HepG2 (cell line): ENCODE measurements around the gene TCEAL9. TPM values are rescaled to one million over a fixed set of nuclear protein-coding genes. Genes with fewer than 3 reads are reported as not detected.

ENCODE experiments used
- ATAC-seq: fragments of 200-7000 bp; cut with Tn5 transposase; 3 replicates; pipeline ENCODE4 v1.9.1; 2020; ENCODE audit warnings: mild to moderate bottlenecking, moderate library complexity
- BruUV-seq: library from RNA; stranded (reverse); fragments of 400-500 nt; replicated peaks from 2 replicates; lab custom pipeline; 2021; lab: Mats Ljungman, UMichigan
- CTCF ChIA-PET: fragments of 300-600 bp; formaldehyde crosslinking; extraction: SDS; loops from one replicate; lab custom pipeline; 2021; ENCODE audit warnings: low total read pairs, inconsistent platforms, low intra/inter-chr PET ratio; lab: Yijun Ruan, JAX
- POLR2A ChIA-PET: fragments of 350-600 bp; sonication (Branson Sonifier 250); formaldehyde crosslinking; loops from one replicate; lab custom pipeline; 2020; ENCODE audit warnings: antibody characterized with exemption, inconsistent platforms; lab: Yijun Ruan, JAX
- DNase-seq: peaks from one replicate; pipeline ENCODE4 v3.0.0-alpha.2; 2015; ENCODE audit warnings: low spot score
- FAIRE-seq: peaks from 3 replicates; lab custom pipeline; 2011; peaks lifted over from hg19 to GRCh38; lab: Jason Lieb, UNC
- H2AFZ ChIP-seq: one replicate; pipeline ENCODE4 v1.6.1; 2011; ENCODE audit warnings: low read length, inconsistent platforms
- H3K27ac ChIP-seq: fragments of 300-600 bp; 3 replicates; pipeline ENCODE4 v1.8.0; 2011; ENCODE audit warnings: mixed run types, mild to moderate bottlenecking, mixed read lengths, low read length, inconsistent platforms; ENCODE audit not compliant: insufficient read depth; ENCODE audit errors: extremely low read length
- H3K27me3 ChIP-seq, 2 experiments: fragments of 200-600 bp in 1 of 2; 2 replicates in 1 of 2; 3 replicates in 1 of 2; pipeline versions ENCODE4 v1.6.0 to v1.8.0; 2011; ENCODE audit warnings: low read length in 2 of 2, mild to moderate bottlenecking in 2 of 2, moderate library complexity in 2 of 2, inconsistent platforms in 1 of 2; ENCODE audit not compliant: insufficient read depth in 2 of 2, control insufficient read depth in 1 of 2
- H3K36me3 ChIP-seq, 2 experiments: fragments of 200-600 bp in 1 of 2; replicated peaks in 1 of 2; 2 replicates in 1 of 2; 3 replicates in 1 of 2; pipeline versions ENCODE4 v1.5.1 to v1.8.0; 2011; ENCODE audit warnings: low read length in 2 of 2, inconsistent platforms in 1 of 2; ENCODE audit not compliant: insufficient read depth in 2 of 2, control insufficient read depth in 1 of 2
- H3K4me1 ChIP-seq: 2 replicates; pipeline ENCODE4 v1.5.1; 2012; ENCODE audit warnings: low read length, inconsistent platforms; ENCODE audit not compliant: insufficient read depth
- H3K4me2 ChIP-seq: 2 replicates; pipeline ENCODE4 v1.6.0; 2011; ENCODE audit warnings: low read depth, low read length, inconsistent platforms
- H3K4me3 ChIP-seq, 3 experiments: fragments of 200-600 bp in 1 of 3; sonication (generic), shearing (Covaris generic) in 1 of 3; replicated peaks in 1 of 3; 2 replicates each; pipeline ENCODE4 v1.5.1; 2011 to 2016; ENCODE audit warnings: low read length in 3 of 3, inconsistent platforms in 2 of 3, low read depth in 2 of 3, mild to moderate bottlenecking in 2 of 3, control low read depth in 1 of 3, mixed read lengths in 1 of 3; ENCODE audit not compliant: insufficient read depth in 1 of 3
- H3K79me2 ChIP-seq: one replicate; pipeline ENCODE4 v1.6.1; 2011; ENCODE audit warnings: low read length, inconsistent platforms; ENCODE audit not compliant: insufficient read depth
- H3K9ac ChIP-seq: 2 replicates; pipeline ENCODE4 v1.6.0; 2011; ENCODE audit warnings: mild to moderate bottlenecking, low read depth, low read length, inconsistent platforms; ENCODE audit not compliant: insufficient read depth
- H3K9me3 ChIP-seq: 2 replicates; pipeline ENCODE4 v1.5.1; 2012; ENCODE audit warnings: mild to moderate bottlenecking, low read length
- H4K20me1 ChIP-seq: 2 replicates; pipeline ENCODE4 v1.6.0; 2011; ENCODE audit warnings: inconsistent platforms, mild to moderate bottlenecking, low read length, moderate library complexity; ENCODE audit not compliant: insufficient read depth
- MLX ChIP-seq: IDR thresholded peaks from 2 replicates; pipeline ENCODE4 v1.6.1; 2016
- PHF5A ChIP-seq: IDR thresholded peaks from one replicate; pipeline ENCODE4 v1.6.1; 2018; ENCODE audit warnings: low read depth, missing genetic modification reagents; ENCODE audit not compliant: unreplicated experiment
- SAFB2 ChIP-seq: sonication (generic); formaldehyde crosslinking; IDR thresholded peaks from 2 replicates; pipeline ENCODE4 v1.5.1; 2020; ENCODE audit warnings: missing genetic modification reagents, low read depth, mild to moderate bottlenecking, borderline replicate concordance
- ZNF772 ChIP-seq: sonication (generic); formaldehyde crosslinking; IDR thresholded peaks from 2 replicates; pipeline ENCODE4 v1.5.0; 2020; ENCODE audit warnings: mild to moderate bottlenecking, missing genetic modification reagents
- ZSCAN30 ChIP-seq: sonication (generic); formaldehyde crosslinking; IDR thresholded peaks from 2 replicates; pipeline ENCODE4 v1.5.0; 2020; ENCODE audit warnings: mild to moderate bottlenecking, missing genetic modification reagents
- WGBS: methylation state at CpG from one replicate; pipeline ENCODE4 v1.1.6; 2017; ENCODE audit warnings: low lambda C conversion rate; 5-methylcytosine and 5-hydroxymethylcytosine counted together
- in situ Hi-C: cut with HindIII; loops from 2 replicates; pipeline ENCODE4 v1.10.0; 2017; ENCODE audit warnings: low pct_unique_long_range_greater_than_20kb; ENCODE audit not compliant: extremely low pct_ligation_motif_present
- intact Hi-C: fragments of 100-400 bp; cut with micrococcal nuclease; formaldehyde crosslinking; loops from one replicate; pipeline ENCODE4 v1.10.0; 2022; ENCODE audit not compliant: unreplicated experiment
- polyA plus RNA-seq, 8 experiments: library from polyadenylated mRNA; depleted of rRNA in 3 of 8; stranded (reverse) in 7 of 8; unstranded in 1 of 8; fragments of >200 nt; fragmentation: Illumina TruSeq in 4 of 8; extraction: Trizol in 4 of 8; gene quantifications; 2 replicates each; pipeline versions ENCODE4 v1.2.1 to v1.2.3, GENCODE V29; 2011 to 2016; ENCODE audit warnings: low read depth in 4 of 8, missing spikeins in 1 of 8, mixed read lengths in 1 of 8; ENCODE audit not compliant: insufficient read depth in 1 of 8
- total RNA-seq, 5 experiments: library from RNA; depleted of rRNA; stranded (reverse); fragments of >200 nt; fragmentation: Illumina TruSeq; extraction: Trizol; gene quantifications; 2 replicates each; pipeline ENCODE4 v1.2.3, GENCODE V29; 2016; ENCODE audit warnings: low read depth in 1 of 5

The TCEAL9 gene
- total and polyA plus RNA-seq, 2 of the 13 experiments (the other 11 are each of a cell fraction or from before 2014, with no cell fraction given), result 15.8 to 45.8 TPM

- WGBS, result 0% methylated on average over 1 of the region's 1 CpG
- DNase-seq, result no peak
- no TSS peak for BruUV-seq
- no peak for TF ChIP-seq SAFB2 (CRISPR knock-in tag)
- TF ChIP-seq ZNF772 (CRISPR knock-in tag), result no peak
- TF ChIP-seq, all 625 proteins: peak for 0
- intact Hi-C loops, result no loop called here
- no peak for FAIRE-seq
- Histone ChIP-seq H3K4me2 (no peak overlapping the region), H3K9ac (no peak overlapping the region), H4K20me1 (no peaks in the 10 kb centered on the region), H3K9me3 (no peaks in the 10 kb centered on the region), H3K4me1 (0 out of 2 replicates have a peak, but pooled peaks cover 9% of the 10 kb centered on the region), H2AFZ (no peak overlapping the region), H3K36me3 (no peaks in the 10 kb centered on the region), H3K79me2 (no peaks in the 10 kb centered on the region), H3K27ac (no peak overlapping the region), H3K4me3 (no peak overlapping the region), H3K27me3 (no peaks in the 10 kb centered on the region)
- in situ Hi-C loops, result no loop called here
- ATAC-seq, result no peak
- CTCF ChIA-PET, result no interaction called here
- POLR2A ChIA-PET, result no interaction called here
These were observed 43.4 kb downstream of the TCEAL9 start for GRCh38 chrX:103399744-103400143.

- H3K4me3 ChIP-seq, result no peak overlapping the region
- no peaks in the 10 kb centered on the region for H3K36me3 ChIP-seq
- TF ChIP-seq PHF5A (CRISPR knock-in tag), result no peak
- TF ChIP-seq ZSCAN30, result no peak
- TF ChIP-seq MLX, result no peak
- H3K9me3 ChIP-seq, result no peaks in the 10 kb centered on the region
- 0% methylated on average over 1 of the region's 1 CpG for WGBS
- 0 out of 2 replicates have a peak, but pooled peaks cover 9% of the 10 kb centered on the region for H3K4me1 ChIP-seq
- DNase-seq (no peak), ATAC-seq (no peak), FAIRE-seq (no peak)
- intact Hi-C loops (no loop called here), in situ Hi-C loops (no loop called here)
- no peak overlapping the region for H3K9ac ChIP-seq
- no peaks in the 10 kb centered on the region for H3K27me3 ChIP-seq
- no peak overlapping the region for H3K27ac ChIP-seq
- no peaks in the 10 kb centered on the region for H4K20me1 ChIP-seq
- H2AFZ ChIP-seq, result no peak overlapping the region
- no TSS peak for BruUV-seq
- ChIA-PET POLR2A (no interaction called here), CTCF (no interaction called here)
- H3K79me2 ChIP-seq, result no peaks in the 10 kb centered on the region
- no peak overlapping the region for H3K4me2 ChIP-seq
These were observed 44.6 kb downstream of the TCEAL9 start for GRCh38 chrX:103400931-103401330.
